ENCODE measurements around the gene TMEM14B.

DNA sequence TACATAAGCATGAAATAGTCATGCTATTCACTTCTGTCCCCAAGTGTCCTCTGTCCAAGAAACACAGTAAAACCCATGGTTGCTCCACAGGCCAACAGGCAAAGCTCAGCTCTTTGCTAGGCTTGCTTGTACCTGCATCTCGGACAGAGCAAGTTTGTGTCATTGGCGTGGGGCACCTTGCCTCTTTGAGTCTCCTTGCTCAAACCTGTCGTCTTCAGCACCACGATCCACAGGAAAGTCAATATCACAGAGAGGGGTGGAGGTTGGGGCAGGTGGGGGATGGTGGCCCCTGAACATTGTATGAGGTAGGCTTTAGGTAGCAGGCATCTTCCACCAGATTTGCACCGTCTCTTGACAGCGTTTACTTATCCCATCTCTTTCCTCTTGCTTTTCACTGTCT is 4.1 kb upstream of the TMEM14B start:
- TF ChIP-seq, protein P1, sequence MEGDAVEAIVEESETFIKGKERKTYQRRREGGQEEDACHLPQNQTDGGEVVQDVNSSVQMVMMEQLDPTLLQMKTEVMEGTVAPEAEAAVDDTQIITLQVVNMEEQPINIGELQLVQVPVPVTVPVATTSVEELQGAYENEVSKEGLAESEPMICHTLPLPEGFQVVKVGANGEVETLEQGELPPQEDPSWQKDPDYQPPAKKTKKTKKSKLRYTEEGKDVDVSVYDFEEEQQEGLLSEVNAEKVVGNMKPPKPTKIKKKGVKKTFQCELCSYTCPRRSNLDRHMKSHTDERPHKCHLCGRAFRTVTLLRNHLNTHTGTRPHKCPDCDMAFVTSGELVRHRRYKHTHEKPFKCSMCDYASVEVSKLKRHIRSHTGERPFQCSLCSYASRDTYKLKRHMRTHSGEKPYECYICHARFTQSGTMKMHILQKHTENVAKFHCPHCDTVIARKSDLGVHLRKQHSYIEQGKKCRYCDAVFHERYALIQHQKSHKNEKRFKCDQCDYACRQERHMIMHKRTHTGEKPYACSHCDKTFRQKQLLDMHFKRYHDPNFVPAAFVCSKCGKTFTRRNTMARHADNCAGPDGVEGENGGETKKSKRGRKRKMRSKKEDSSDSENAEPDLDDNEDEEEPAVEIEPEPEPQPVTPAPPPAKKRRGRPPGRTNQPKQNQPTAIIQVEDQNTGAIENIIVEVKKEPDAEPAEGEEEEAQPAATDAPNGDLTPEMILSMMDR (IDR thresholded peaks at IDR 0.05) = no peak
- TF ChIP-seq EP300 (IDR thresholded peaks at IDR 0.05) (no peak), POLR2A (IDR thresholded peaks at IDR 0.05) (no peak)
